ENCODE data around the gene ALDH1A1. TPM values are rescaled to one million over a fixed set of nuclear protein-coding genes. Genes with fewer than 3 reads are reported as not detected.

ALDH1A1 gene
- polyA plus RNA-seq, 1 of the 3 experiments (the other 2 are of a cell fraction): 0.03 TPM

DNA sequence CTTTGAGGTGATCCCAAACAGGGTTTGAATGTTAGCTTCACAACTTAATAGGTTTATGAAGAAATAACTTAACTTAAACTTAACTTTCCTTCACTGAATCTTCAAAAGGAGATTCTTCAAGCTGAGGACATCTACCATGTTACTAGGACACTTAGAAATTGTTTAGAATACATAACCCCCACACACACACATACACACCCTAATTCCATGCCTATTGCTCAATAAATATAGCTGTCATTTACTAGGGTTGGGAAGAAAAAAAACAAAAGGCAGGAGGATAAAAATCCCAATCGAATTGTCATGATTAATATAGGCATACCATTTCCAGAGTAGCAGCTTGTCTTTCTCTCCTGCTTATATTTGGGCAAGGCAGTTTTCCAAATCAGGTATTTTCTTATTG is 68.3 kb downstream of the ALDH1A1 start:
- H4K20me1 ChIP-seq (ENCODE audit: insufficient read depth): no peaks in the 10 kb centered on the region
- no peaks in the 10 kb centered on the region for H3K27me3 ChIP-seq (ENCODE audit: insufficient read depth)
- no peak overlapping the region for H3K4me3 ChIP-seq (ENCODE audit: low read depth in 2 of 2, low read length in 1 of 2)
- WGBS (ENCODE audit: low lambda C conversion rate): 0% methylated on average over 1 of the region's 1 CpG
- CTCF ChIA-PET: no interaction called here
- H3K79me2 ChIP-seq (ENCODE audit: insufficient read depth): no peaks in the 10 kb centered on the region
- TF ChIP-seq, protein P1, sequence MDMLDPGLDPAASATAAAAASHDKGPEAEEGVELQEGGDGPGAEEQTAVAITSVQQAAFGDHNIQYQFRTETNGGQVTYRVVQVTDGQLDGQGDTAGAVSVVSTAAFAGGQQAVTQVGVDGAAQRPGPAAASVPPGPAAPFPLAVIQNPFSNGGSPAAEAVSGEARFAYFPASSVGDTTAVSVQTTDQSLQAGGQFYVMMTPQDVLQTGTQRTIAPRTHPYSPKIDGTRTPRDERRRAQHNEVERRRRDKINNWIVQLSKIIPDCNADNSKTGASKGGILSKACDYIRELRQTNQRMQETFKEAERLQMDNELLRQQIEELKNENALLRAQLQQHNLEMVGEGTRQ (IDR thresholded peaks at IDR 0.05; ENCODE audit: borderline replicate concordance, low read depth, low read length): no peak
- TF ChIP-seq FOSL2 (IDR thresholded peaks at IDR 0.05; ENCODE audit: borderline replicate concordance, low read depth) (no peak), EP300 (IDR thresholded peaks at IDR 0.05; ENCODE audit: borderline replicate concordance in 1 of 2, low read depth in 1 of 2, low read length in 1 of 2) (no peak), FOXM1 (IDR thresholded peaks at IDR 0.05; ENCODE audit: low read depth) (no peak), RXRA (IDR thresholded peaks at IDR 0.05; ENCODE audit: borderline replicate concordance, low read depth) (no peak), SIN3A (IDR thresholded peaks at IDR 0.05; ENCODE audit: borderline replicate concordance, low read depth, low read length) (no peak), GATA2 (CRISPR knock-in tag; IDR thresholded peaks at IDR 0.05) (no peak), JUND (IDR thresholded peaks at IDR 0.05) (no peak), MXI1 (IDR thresholded peaks at IDR 0.05; ENCODE audit: low read depth, low read length) (no peak), TCF12 (IDR thresholded peaks at IDR 0.05) (no peak), RAD21 (IDR thresholded peaks at IDR 0.05; ENCODE audit: low read length) (no peak), RFX5 (IDR thresholded peaks at IDR 0.05; ENCODE audit: low read length) (no peak), NFIC (IDR thresholded peaks at IDR 0.05; ENCODE audit: borderline replicate concordance) (no peak), RCOR1 (IDR thresholded peaks at IDR 0.05; ENCODE audit: low read length) (no peak), SMC3 (IDR thresholded peaks at IDR 0.05; ENCODE audit: low read depth, low read length) (no peak), GABPA (IDR thresholded peaks at IDR 0.05; ENCODE audit: low read depth) (no peak)
- TF ChIP-seq, protein P2, sequence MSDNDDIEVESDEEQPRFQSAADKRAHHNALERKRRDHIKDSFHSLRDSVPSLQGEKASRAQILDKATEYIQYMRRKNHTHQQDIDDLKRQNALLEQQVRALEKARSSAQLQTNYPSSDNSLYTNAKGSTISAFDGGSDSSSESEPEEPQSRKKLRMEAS (IDR thresholded peaks at IDR 0.05; ENCODE audit: low read depth): no peak
- TF ChIP-seq, protein P3, sequence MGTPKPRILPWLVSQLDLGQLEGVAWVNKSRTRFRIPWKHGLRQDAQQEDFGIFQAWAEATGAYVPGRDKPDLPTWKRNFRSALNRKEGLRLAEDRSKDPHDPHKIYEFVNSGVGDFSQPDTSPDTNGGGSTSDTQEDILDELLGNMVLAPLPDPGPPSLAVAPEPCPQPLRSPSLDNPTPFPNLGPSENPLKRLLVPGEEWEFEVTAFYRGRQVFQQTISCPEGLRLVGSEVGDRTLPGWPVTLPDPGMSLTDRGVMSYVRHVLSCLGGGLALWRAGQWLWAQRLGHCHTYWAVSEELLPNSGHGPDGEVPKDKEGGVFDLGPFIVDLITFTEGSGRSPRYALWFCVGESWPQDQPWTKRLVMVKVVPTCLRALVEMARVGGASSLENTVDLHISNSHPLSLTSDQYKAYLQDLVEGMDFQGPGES (IDR thresholded peaks at IDR 0.05; ENCODE audit: low read depth, low read length): no peak
- TF ChIP-seq, protein P4, sequence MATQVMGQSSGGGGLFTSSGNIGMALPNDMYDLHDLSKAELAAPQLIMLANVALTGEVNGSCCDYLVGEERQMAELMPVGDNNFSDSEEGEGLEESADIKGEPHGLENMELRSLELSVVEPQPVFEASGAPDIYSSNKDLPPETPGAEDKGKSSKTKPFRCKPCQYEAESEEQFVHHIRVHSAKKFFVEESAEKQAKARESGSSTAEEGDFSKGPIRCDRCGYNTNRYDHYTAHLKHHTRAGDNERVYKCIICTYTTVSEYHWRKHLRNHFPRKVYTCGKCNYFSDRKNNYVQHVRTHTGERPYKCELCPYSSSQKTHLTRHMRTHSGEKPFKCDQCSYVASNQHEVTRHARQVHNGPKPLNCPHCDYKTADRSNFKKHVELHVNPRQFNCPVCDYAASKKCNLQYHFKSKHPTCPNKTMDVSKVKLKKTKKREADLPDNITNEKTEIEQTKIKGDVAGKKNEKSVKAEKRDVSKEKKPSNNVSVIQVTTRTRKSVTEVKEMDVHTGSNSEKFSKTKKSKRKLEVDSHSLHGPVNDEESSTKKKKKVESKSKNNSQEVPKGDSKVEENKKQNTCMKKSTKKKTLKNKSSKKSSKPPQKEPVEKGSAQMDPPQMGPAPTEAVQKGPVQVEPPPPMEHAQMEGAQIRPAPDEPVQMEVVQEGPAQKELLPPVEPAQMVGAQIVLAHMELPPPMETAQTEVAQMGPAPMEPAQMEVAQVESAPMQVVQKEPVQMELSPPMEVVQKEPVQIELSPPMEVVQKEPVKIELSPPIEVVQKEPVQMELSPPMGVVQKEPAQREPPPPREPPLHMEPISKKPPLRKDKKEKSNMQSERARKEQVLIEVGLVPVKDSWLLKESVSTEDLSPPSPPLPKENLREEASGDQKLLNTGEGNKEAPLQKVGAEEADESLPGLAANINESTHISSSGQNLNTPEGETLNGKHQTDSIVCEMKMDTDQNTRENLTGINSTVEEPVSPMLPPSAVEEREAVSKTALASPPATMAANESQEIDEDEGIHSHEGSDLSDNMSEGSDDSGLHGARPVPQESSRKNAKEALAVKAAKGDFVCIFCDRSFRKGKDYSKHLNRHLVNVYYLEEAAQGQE (IDR thresholded peaks at IDR 0.05; ENCODE audit: low read depth, low read length): no peak
- no peak overlapping the region for H3K4me2 ChIP-seq
- no peaks in the 10 kb centered on the region for H3K4me1 ChIP-seq (ENCODE audit: control insufficient read depth in 1 of 2, insufficient read depth in 2 of 2, low read depth in 1 of 2, low read length in 1 of 2)
- H3K9me2 ChIP-seq: no peaks in the 10 kb centered on the region
- POLR2A ChIA-PET: no interaction called here
- H3K27ac ChIP-seq (ENCODE audit: low read depth in 2 of 2, low read length in 1 of 2): no peak overlapping the region
- no peaks in the 10 kb centered on the region for H3K9me3 ChIP-seq
- H3K9ac ChIP-seq: no peak overlapping the region
- no peak for DNase-seq
- H3K36me3 ChIP-seq (replicated peaks in 1 of 2; ENCODE audit: control insufficient read depth in 1 of 2, insufficient read depth in 2 of 2, low read length in 1 of 2): no peaks in the 10 kb centered on the region
- H2AFZ ChIP-seq (ENCODE audit: low read depth): no peak overlapping the region
- no peaks in the 10 kb centered on the region for H3F3A ChIP-seq (replicated peaks; ENCODE audit: insufficient read depth)
